Measurements from ENCODE around the gene WAC. TPM values are rescaled to one million over a fixed set of nuclear protein-coding genes. Genes with fewer than 3 reads are reported as not detected.

The WAC gene
- total and polyA plus RNA-seq, 2 of the 13 experiments (the other 11 are each of a cell fraction or from before 2014, with no cell fraction given) = 69.1 to 96.2 TPM

DNA sequence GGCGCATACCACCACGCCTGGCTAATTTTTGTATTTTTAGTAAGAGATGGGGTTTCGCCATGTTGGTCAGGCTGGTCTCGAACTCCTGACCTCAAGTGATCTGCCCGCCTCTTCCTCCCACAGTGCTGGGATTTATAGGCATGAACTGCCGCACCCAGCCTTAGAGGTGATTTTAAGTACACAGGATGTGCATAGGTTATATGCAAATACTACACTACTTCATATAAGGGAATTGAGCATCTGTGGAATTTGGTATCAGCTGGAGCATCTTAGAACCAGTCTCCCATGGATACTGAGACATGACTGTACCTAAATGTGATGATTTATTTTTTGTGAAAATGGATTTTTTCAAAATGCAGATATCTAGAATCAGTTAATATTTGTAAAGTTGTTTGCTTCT is 21.1 kb downstream of the WAC start:
- in situ Hi-C loops (cut with HindIII; ENCODE audit: extremely low pct_ligation_motif_present, low pct_unique_long_range_greater_than_20kb) (no loop called here), intact Hi-C loops (cut with micrococcal nuclease; ENCODE audit: unreplicated experiment) (no loop called here)
- no peak overlapping the region for H3K27ac ChIP-seq (ENCODE audit: extremely low read length, insufficient read depth, low read length)
- no peak overlapping the region for H3K4me3 ChIP-seq (replicated peaks in 1 of 3; ENCODE audit: insufficient read depth in 1 of 3, low read depth in 2 of 3, low read length in 3 of 3)
- H3K4me2 ChIP-seq (ENCODE audit: low read depth, low read length) = no peak overlapping the region
- H3K9ac ChIP-seq (ENCODE audit: insufficient read depth, low read depth, low read length) = no peak overlapping the region
- no peak for ATAC-seq
- H3K4me1 ChIP-seq (ENCODE audit: insufficient read depth, low read length) = peaks cover 28% of the 10 kb centered on the region
- H3K9me3 ChIP-seq (ENCODE audit: low read length) = no peaks in the 10 kb centered on the region
- no peak for FAIRE-seq
- H4K20me1 ChIP-seq (ENCODE audit: insufficient read depth, low read length) = peaks cover 62% of the 10 kb centered on the region
- whole genome bisulfite sequencing (ENCODE audit: low lambda C conversion rate) = 97% methylated on average over 6 of the region's 6 CpGs
- POLR2A ChIA-PET = interaction anchor here (0.9 kb wide), 1 partner anchor 9 kb away, joined by 3 read pairs; no protein-coding TSS in a partner anchor
- peaks cover 9 to 67% of the 10 kb centered on the region in 2 experiments for H3K36me3 ChIP-seq (replicated peaks in 1 of 2; ENCODE audit: control insufficient read depth in 1 of 2, insufficient read depth in 2 of 2, low read length in 2 of 2)
- H3K79me2 ChIP-seq (ENCODE audit: insufficient read depth, low read length) = peaks cover 99% of the 10 kb centered on the region
- DNase-seq (ENCODE audit: low spot score) = no peak
- no peak overlapping the region for H2AFZ ChIP-seq (ENCODE audit: low read length)
- no TSS peak for BruUV-seq (replicated peaks)
- CTCF ChIA-PET (ENCODE audit: low intra/inter-chr PET ratio, low total read pairs) = no interaction called here
- H3K27me3 ChIP-seq (ENCODE audit: control insufficient read depth in 1 of 2, insufficient read depth in 2 of 2, low read length in 2 of 2) = no peaks in the 10 kb centered on the region
- TF ChIP-seq ZNF605 (CRISPR knock-in tag; IDR thresholded peaks at IDR 0.05) (no peak), FOSL2 (CRISPR knock-in tag; IDR thresholded peaks at IDR 0.05) (no peak), HIVEP1 (CRISPR knock-in tag; IDR thresholded peaks at IDR 0.05) (no peak), ZNF788 (CRISPR knock-in tag; IDR thresholded peaks at IDR 0.05; ENCODE audit: borderline replicate concordance) (no peak), FOXC1 (CRISPR knock-in tag; IDR thresholded peaks at IDR 0.05; ENCODE audit: borderline replicate concordance) (no peak), ZNF782 (CRISPR knock-in tag; IDR thresholded peaks at IDR 0.05; ENCODE audit: borderline replicate concordance) (no peak), SP1 (IDR thresholded peaks at IDR 0.05) (no peak), SP1 (CRISPR knock-in tag; IDR thresholded peaks at IDR 0.05) (no peak), ZNF136 (CRISPR knock-in tag; IDR thresholded peaks at IDR 0.05; ENCODE audit: low read depth) (no peak), ZFP1 (CRISPR knock-in tag; IDR thresholded peaks at IDR 0.05) (no peak), STAG1 (CRISPR knock-in tag; IDR thresholded peaks at IDR 0.05) (no peak), ZNF326 (CRISPR knock-in tag; IDR thresholded peaks at IDR 0.05; ENCODE audit: borderline replicate concordance) (no peak)
- TF ChIP-seq, protein P1, sequence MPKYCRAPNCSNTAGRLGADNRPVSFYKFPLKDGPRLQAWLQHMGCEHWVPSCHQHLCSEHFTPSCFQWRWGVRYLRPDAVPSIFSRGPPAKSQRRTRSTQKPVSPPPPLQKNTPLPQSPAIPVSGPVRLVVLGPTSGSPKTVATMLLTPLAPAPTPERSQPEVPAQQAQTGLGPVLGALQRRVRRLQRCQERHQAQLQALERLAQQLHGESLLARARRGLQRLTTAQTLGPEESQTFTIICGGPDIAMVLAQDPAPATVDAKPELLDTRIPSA (CRISPR knock-in tag; IDR thresholded peaks at IDR 0.05; ENCODE audit: borderline replicate concordance) = no peak
- TF ChIP-seq, protein P2, sequence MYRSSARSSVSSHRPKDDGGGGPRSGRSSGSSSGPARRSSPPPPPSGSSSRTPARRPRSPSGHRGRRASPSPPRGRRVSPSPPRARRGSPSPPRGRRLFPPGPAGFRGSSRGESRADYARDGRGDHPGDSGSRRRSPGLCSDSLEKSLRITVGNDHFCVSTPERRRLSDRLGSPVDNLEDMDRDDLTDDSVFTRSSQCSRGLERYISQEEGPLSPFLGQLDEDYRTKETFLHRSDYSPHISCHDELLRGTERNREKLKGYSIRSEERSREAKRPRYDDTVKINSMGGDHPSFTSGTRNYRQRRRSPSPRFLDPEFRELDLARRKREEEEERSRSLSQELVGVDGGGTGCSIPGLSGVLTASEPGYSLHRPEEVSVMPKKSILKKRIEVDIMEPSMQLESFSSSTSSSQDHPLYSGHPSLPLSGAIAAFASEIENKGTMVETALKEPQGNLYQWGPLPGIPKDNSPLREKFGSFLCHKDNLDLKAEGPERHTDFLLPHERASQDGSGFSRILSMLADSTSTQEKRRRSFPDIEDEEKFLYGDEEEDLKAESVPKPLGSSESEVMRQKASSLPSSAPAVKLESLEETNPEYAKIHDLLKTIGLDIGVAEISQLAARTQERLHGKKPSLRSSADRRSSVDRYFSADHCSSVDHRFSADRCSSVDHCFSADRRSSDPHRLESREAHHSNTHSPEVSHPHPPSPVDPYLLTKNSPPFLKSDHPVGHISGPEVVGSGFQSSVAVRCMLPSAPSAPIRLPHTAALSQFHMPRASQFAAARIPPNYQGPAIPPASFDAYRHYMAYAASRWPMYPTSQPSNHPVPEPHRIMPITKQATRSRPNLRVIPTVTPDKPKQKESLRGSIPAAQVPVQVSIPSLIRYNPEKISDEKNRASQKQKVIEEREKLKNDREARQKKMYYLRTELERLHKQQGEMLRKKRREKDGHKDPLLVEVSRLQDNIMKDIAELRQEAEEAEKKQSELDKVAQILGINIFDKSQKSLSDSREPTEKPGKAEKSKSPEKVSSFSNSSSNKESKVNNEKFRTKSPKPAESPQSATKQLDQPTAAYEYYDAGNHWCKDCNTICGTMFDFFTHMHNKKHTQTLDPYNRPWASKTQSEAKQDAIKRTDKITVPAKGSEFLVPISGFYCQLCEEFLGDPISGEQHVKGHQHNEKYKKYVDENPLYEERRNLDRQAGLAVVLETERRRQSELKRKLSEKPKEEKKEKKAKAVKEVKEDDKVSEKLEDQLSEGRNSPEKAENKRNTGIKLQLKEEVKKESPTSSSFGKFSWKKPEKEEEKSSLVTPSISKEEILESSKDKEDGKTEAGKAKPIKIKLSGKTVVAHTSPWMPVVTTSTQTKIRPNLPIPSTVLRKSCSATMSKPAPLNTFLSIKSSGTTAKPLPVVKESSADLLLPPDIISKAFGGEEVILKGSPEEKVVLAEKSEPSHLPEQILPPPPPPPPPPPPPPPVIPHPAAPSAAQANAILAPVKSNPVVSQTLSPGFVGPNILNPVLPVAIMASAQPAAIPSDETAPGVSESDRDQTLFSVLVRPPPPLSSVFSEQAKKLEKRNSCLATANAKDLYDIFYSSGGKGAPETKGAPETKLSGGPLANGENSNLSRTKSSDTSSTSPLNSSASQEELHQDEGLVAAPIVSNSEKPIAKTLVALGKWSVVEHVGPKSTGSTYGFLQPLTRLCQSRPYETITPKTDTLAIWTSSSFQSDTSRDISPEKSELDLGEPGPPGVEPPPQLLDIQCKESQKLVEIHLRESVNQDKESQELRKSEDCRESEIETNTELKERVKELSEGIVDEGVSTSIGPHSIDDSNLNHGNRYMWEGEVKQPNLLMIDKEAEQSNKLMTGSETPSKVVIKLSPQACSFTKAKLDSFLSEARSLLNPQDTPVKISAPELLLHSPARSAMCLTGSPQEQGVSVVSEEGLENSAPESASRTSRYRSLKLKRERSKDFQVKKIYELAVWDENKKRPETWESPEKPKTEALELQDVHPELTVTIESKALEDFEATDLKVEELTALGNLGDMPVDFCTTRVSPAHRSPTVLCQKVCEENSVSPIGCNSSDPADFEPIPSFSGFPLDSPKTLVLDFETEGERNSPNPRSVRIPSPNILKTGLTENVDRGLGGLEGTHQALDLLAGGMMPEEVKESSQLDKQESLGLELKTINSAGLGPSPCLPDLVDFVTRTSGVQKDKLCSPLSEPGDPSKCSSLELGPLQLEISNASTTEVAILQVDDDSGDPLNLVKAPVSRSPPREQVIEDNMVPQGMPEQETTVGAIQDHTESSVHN (CRISPR knock-in tag; IDR thresholded peaks at IDR 0.05) = no peak
- TF ChIP-seq, protein P3, sequence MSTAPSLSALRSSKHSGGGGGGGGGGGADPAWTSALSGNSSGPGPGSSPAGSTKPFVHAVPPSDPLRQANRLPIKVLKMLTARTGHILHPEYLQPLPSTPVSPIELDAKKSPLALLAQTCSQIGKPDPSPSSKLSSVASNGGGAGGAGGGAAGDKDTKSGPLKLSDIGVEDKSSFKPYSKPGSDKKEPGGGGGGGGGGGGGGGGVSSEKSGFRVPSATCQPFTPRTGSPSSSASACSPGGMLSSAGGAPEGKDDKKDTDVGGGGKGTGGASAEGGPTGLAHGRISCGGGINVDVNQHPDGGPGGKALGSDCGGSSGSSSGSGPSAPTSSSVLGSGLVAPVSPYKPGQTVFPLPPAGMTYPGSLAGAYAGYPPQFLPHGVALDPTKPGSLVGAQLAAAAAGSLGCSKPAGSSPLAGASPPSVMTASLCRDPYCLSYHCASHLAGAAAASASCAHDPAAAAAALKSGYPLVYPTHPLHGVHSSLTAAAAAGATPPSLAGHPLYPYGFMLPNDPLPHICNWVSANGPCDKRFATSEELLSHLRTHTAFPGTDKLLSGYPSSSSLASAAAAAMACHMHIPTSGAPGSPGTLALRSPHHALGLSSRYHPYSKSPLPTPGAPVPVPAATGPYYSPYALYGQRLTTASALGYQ (CRISPR knock-in tag; IDR thresholded peaks at IDR 0.05) = no peak
- TF ChIP-seq, protein P4, sequence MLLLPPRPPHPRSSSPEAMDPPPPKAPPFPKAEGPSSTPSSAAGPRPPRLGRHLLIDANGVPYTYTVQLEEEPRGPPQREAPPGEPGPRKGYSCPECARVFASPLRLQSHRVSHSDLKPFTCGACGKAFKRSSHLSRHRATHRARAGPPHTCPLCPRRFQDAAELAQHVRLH (CRISPR knock-in tag; IDR thresholded peaks at IDR 0.05; ENCODE audit: borderline replicate concordance, low read depth) = no peak
